ENCODE results near the gene PPP1R10.

The PPP1R10 gene

GRCh38 chr6:30618270-30618797 lies 1.3 kb upstream of the PPP1R10 start:
- peak overlapping the region; percentile 49 for H3K4me3 ChIP-seq (ENCODE audit: low read depth, low read length)

GRCh38 chr6:30617565-30618269 lies 674 bp upstream of the PPP1R10 start, which contains the start of gene MRPS18B:
TSS of gene MRPS18B (plus strand) at chr6:30617840. CDS start at chr6:30617866, 26 bp downstream.
- TF ChIP-seq CTCF (IDR thresholded peaks at IDR 0.05; ENCODE audit: borderline replicate concordance, insufficient read depth, low read depth, low read length), result no peak
- H3K4me3 ChIP-seq (ENCODE audit: low read depth, low read length), result peak within 1 kb of the TSS; percentile 81

More at GRCh38 chr6:30618270-30618797, 1.3 kb upstream of the PPP1R10 start:
- no peak for TF ChIP-seq CTCF (IDR thresholded peaks at IDR 0.05; ENCODE audit: borderline replicate concordance, insufficient read depth, low read depth, low read length)

GRCh38 chr6:30615958-30616810 lies 859 bp downstream of the PPP1R10 start:
- no peak for TF ChIP-seq CTCF (IDR thresholded peaks at IDR 0.05; ENCODE audit: borderline replicate concordance, insufficient read depth, low read depth, low read length)

GRCh38 chr6:30615219-30615957 lies 1.7 kb downstream of the PPP1R10 start:
- no peak for TF ChIP-seq CTCF (IDR thresholded peaks at IDR 0.05; ENCODE audit: borderline replicate concordance, insufficient read depth, low read depth, low read length)
- H3K4me3 ChIP-seq (ENCODE audit: low read depth, low read length), result peak overlapping the region; percentile 81

More at GRCh38 chr6:30615958-30616810, 859 bp downstream of the PPP1R10 start:
- peak overlapping the region; percentile 81 for H3K4me3 ChIP-seq (ENCODE audit: low read depth, low read length)

GRCh38 chr6:30614843-30615218 lies 2.2 kb downstream of the PPP1R10 start:
- peak overlapping the region; percentile 81 for H3K4me3 ChIP-seq (ENCODE audit: low read depth, low read length)
- TF ChIP-seq CTCF (IDR thresholded peaks at IDR 0.05; ENCODE audit: borderline replicate concordance, insufficient read depth, low read depth, low read length), result no peak

- TF ChIP-seq CTCF (IDR thresholded peaks at IDR 0.05; ENCODE audit: borderline replicate concordance, insufficient read depth, low read depth, low read length), result no peak
- H3K4me3 ChIP-seq (ENCODE audit: low read depth, low read length), result peak overlapping the region; percentile 37
Observed at GRCh38 chr6:30614044-30614842, 2.8 kb downstream of the PPP1R10 start.

All from GM12875 (cell line).